GM10847 (cell line): ENCODE data around the gene C10orf105.

Source experiments
- POLR2A ChIP-seq: IDR thresholded peaks from 2 replicates; pipeline ENCODE4 v1.6.1; 2011; ENCODE audit not compliant: insufficient read length; ENCODE audit errors: extremely low read depth

Gene C10orf105

GRCh38 chr10:71755179-71755879, 35.8 kb upstream of the C10orf105 start:
- TF ChIP-seq POLR2A, result no peak

GRCh38 chr10:71754562-71754961, 35.0 kb upstream of the C10orf105 start:
- TF ChIP-seq POLR2A, result no peak

- TF ChIP-seq POLR2A, result no peak
These were observed 34.5 kb upstream of the C10orf105 start for GRCh38 chr10:71753960-71754505.

GRCh38 chr10:71753091-71753959, 33.7 kb upstream of the C10orf105 start:
- no peak for TF ChIP-seq POLR2A

- TF ChIP-seq POLR2A, result no peak
These were observed 33.0 kb upstream of the C10orf105 start for GRCh38 chr10:71752391-71753090.

- no peak for TF ChIP-seq POLR2A
These were observed 32.1 kb upstream of the C10orf105 start for GRCh38 chr10:71751515-71752224.

GRCh38 chr10:71750986-71751385, 31.4 kb upstream of the C10orf105 start:
- TF ChIP-seq POLR2A, result no peak

- no peak for TF ChIP-seq POLR2A
These were observed 30.7 kb upstream of the C10orf105 start for GRCh38 chr10:71750124-71750841.

GRCh38 chr10:71749396-71749795, 29.8 kb upstream of the C10orf105 start:
- no peak for TF ChIP-seq POLR2A

- no peak for TF ChIP-seq POLR2A
These were observed 29.2 kb upstream of the C10orf105 start for GRCh38 chr10:71748671-71749191.

GRCh38 chr10:71747551-71748523, 28.3 kb upstream of the C10orf105 start:
- no peak for TF ChIP-seq POLR2A

- TF ChIP-seq POLR2A, result no peak
These were observed 27.5 kb upstream of the C10orf105 start for GRCh38 chr10:71747039-71747531.
